BLaER1 (cell line): ENCODE data around the gene MAD1L1.
"Not testable (repeated sequence)": the region's sequence is repeated elsewhere in the genome, so short reads cannot be mapped to it uniquely, and the experiment has no call there.

Experiments
- H3K27ac ChIP-seq: shearing (Covaris generic); formaldehyde crosslinking; 2 replicates; pipeline ENCODE4 v1.8.1; 2022
- H3K27me3 ChIP-seq: shearing (Covaris generic); formaldehyde crosslinking; 2 replicates; pipeline ENCODE4 v1.8.1; 2022
- H3K36me3 ChIP-seq: shearing (Covaris generic); formaldehyde crosslinking; 2 replicates; pipeline ENCODE4 v1.8.1; 2022
- H3K4me1 ChIP-seq: shearing (Covaris generic); formaldehyde crosslinking; 2 replicates; pipeline ENCODE4 v1.8.1; 2022
- H3K4me2 ChIP-seq: shearing (Covaris generic); formaldehyde crosslinking; 2 replicates; pipeline ENCODE4 v1.8.1; 2022
- H3K4me3 ChIP-seq: shearing (Covaris generic); formaldehyde crosslinking; 2 replicates; pipeline ENCODE4 v1.8.1; 2022
- H3K9ac ChIP-seq: shearing (Covaris generic); formaldehyde crosslinking; 2 replicates; pipeline ENCODE4 v1.8.1; 2022
- H3K9me3 ChIP-seq: shearing (Covaris generic); formaldehyde crosslinking; 2 replicates; pipeline ENCODE4 v1.8.1; 2022
- H4K20me1 ChIP-seq: shearing (Covaris generic); formaldehyde crosslinking; 2 replicates; pipeline ENCODE4 v1.8.1; 2022
- Cebpa-rat ChIP-seq: shearing (Covaris generic); IDR thresholded peaks from 2 replicates; pipeline ENCODE4 v1.8.1; 2022

MAD1L1 gene

DNA sequence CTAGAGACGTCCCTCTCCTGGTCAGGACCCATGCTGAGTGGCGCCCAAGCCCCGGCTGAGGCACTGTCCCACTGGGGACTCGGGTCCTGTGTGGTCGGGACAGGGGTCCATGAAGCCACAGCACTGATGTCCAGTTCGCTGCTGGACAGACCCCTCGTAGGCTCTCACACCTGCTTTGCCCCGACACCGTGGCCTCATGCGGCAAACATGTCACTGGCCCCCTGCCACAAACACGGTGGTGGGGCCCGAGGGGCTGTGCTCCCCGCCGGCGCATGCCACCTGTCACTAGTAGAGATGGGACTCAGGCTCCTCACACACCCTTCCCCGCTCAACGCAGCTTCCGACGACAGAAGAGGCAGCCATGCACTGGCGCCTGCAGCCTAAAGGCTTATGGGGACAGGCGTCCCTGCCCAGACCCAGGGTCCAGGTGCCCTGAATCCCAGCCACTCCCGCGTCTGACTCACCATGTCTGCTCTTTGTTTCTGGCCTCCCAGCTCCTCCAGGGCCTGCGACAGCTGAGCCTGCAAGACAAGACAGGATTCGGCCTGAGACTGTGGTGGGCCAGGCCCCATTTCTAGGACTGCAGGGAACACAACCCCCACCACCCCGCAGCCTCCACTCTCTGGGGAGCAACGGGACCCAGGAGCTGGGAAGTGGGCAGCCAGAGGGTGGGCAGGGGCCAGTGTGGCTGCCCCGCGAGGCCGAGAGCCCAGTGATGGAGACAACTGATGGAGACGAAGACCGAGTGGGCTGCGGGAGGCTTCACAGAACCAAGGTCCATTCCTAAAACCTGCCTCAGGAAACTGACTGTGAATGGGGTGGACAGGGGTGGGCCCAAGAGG, 230.9 kb downstream of the MAD1L1 start:
- no peak overlapping the region; the same call in 1 of the 2 replicates for H3K4me3 ChIP-seq
- H3K36me3 ChIP-seq, result peaks cover 26% of the 10 kb centered on the region
- H3K9ac ChIP-seq, result peak overlapping the region; percentile 44; the same call in 1 of the 2 replicates
- H3K9me3 ChIP-seq, result no peaks in the 10 kb centered on the region
- no peak for TF ChIP-seq Cebpa-rat
- peaks cover 100% of the 10 kb centered on the region for H4K20me1 ChIP-seq
- H3K4me2 ChIP-seq, result peak overlapping the region; percentile 91
- peak overlapping the region; percentile 48 for H3K27ac ChIP-seq
- no peaks in the 10 kb centered on the region for H3K27me3 ChIP-seq
- peaks cover 100% of the 10 kb centered on the region for H3K4me1 ChIP-seq

DNA sequence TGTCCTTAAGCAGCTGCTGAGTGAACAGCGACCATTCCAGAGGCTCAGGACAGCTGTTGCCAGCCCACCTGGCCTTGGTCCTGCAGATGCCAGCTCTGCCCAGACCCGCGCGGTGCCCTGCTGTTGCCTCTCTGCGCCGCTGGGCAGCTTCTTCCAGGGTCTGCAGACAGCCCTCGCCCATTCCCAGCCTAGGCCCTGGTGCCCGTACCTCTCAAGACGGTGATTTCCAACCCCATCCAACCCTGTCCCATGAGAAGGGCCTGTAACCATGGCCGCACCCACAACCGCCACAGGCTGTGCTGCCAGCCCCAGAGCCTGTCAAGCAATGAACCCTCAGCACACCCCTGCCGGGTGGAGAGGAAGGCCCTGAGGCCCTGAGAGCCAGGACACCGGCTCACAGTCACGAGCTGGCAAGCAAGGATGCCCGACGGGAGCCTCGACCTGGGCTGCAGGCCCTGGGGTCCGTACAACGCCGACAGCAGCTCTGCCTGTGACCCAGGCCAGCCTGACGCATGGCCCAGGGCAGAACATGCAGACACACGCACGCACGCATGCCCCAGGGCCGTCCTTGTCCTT, 231.9 kb downstream of the MAD1L1 start:
- peaks cover 100% of the 10 kb centered on the region for H3K4me1 ChIP-seq

DNA sequence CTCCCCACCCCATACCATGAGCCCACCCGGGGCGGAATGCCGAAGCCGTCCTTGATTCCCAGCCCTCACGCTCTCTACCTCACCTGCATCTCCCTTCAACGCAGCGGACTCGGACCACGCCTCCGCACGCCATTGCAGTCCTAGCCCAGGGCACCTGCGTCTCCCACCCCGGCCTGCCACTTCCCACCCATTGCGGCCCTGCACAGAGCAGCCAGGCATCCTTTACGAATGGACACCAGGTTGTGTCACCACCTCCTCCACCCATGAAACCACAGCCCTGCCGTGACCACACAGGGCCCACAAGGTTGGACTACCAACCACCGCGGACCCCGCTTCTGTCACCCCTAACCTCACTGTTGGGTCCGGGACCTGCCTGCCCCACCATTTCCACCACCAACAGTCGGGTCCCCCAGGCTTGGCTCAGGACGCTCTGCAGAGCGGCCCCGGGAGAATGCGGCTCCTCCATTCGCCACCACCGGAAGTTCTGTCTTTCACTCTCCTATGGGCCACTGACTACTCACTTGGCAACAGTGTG, 232.5 kb downstream of the MAD1L1 start:
- Histone ChIP-seq H3K9me3 (no peaks in the 10 kb centered on the region), H4K20me1 (peaks cover 100% of the 10 kb centered on the region), H3K27me3 (no peaks in the 10 kb centered on the region), H3K4me1 (peaks cover 100% of the 10 kb centered on the region), H3K36me3 (peaks cover 33% of the 10 kb centered on the region), H3K4me3 (peak overlapping the region; percentile 16; the same call in 1 of the 2 replicates), H3K4me2 (peak overlapping the region; percentile 91), H3K27ac (peak overlapping the region; percentile 48), H3K9ac (no peak overlapping the region)
- TF ChIP-seq Cebpa-rat, result no peak

More for the DNA sequence above, 231.9 kb downstream of the MAD1L1 start:
- Histone ChIP-seq H3K36me3 (peaks cover 27% of the 10 kb centered on the region), H3K27ac (peak overlapping the region; percentile 48), H3K4me2 (peak overlapping the region; percentile 91), H3K9ac (peak overlapping the region; percentile 31; the same call in 1 of the 2 replicates), H3K27me3 (no peaks in the 10 kb centered on the region), H3K4me3 (peak overlapping the region; percentile 16), H4K20me1 (peaks cover 100% of the 10 kb centered on the region), H3K9me3 (no peaks in the 10 kb centered on the region)
- TF ChIP-seq Cebpa-rat, result no peak

DNA sequence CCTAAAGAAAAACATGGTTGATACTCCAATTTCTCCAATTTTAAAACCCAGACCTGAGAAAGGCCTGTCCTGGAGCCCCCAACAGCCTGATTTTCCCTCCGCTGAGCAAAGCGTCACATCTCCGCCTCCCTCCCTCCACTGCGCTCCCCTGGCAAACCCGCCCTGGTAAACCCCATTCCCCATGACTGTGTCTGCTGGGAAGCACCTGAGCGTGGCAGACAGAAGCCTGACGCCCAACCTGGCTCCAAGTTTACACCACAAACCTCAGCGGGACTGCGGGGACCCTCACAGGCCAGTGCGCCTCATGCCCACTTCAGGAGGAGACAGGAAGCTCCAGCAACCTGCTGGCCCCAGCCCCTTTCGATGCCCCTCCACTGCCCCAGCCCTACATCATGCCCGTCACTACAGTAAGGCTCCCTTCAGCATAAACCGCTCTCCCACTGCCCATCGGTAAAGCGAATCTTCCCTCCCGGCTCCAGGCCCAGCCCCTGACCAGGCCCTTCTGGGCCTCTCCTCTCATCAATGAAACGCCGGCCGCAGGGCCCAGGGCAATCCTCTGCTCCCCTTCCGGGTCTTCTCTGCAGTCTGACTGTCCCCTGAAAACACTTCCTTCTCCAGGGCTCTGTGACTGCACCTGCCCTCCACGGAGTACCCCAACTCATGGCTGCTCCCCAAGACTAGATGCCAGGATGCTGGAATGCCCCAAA, 233.3 kb downstream of the MAD1L1 start:
- Histone ChIP-seq H3K4me3 (peak overlapping the region; percentile 11; the same call in 1 of the 2 replicates), H3K4me2 (peak overlapping the region; percentile 91), H3K27me3 (no peaks in the 10 kb centered on the region), H3K27ac (0 out of 2 replicates have a peak overlapping the region, but pooled peaks have one; percentile 30), H3K36me3 (peaks cover 28% of the 10 kb centered on the region), H3K4me1 (peaks cover 100% of the 10 kb centered on the region), H3K9ac (0 out of 2 replicates have a peak overlapping the region, but pooled peaks have one; percentile 10), H4K20me1 (peaks cover 100% of the 10 kb centered on the region), H3K9me3 (no peaks in the 10 kb centered on the region)
- no peak for TF ChIP-seq Cebpa-rat

DNA sequence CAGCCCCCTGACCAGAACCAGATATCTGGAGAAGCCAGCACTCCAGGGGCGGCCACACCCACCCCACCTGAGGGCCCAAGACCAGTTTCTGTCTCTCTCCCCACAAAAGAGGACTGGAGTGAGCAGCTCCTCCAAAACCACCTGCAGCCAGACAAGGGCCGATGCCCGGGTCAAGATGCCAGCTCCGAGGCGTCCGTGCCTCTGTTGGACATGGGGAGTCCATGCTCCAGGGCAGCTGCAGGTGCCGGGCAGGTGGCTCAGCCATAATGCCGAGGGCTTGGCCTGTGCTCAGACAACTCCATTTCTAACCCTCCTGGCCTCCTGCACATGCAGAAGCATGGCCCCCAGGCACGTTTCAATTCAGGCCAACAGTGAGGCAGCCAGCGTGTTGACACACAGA, 234.6 kb downstream of the MAD1L1 start:
- peaks cover 100% of the 10 kb centered on the region for H3K4me1 ChIP-seq

DNA sequence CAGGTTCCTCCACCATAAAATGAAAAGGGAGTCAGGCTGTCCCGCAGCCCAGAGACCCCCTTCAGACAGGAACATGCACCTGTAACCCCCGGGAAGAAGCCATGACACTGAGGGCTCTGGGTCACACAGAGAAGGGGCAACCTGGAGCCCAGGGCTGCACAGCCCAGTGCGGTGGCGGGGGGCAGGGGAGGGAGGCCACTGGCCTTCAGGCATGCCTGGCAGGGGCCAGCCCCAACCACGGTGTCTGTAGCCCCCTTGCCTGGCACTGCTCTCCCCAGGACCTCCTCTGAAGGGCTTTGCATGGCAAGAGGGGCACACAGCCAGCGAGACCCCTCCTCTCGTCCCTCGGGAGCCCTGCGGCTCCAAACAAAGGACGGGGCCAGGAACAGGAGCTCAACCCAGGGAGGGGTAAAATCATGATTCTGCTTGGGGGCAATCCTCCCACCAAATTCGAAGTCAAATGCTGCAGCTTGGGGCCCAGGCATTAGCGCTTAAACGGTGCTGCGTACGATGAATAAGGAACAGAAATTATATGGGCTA, 235.1 kb downstream of the MAD1L1 start:
- H3K27me3 ChIP-seq, result no peaks in the 10 kb centered on the region
- no peaks in the 10 kb centered on the region for H3K9me3 ChIP-seq
- H3K27ac ChIP-seq, result no peak overlapping the region
- TF ChIP-seq Cebpa-rat, result no peak
- H3K36me3 ChIP-seq, result peaks cover 19% of the 10 kb centered on the region
- no peak overlapping the region for H3K9ac ChIP-seq
- H3K4me2 ChIP-seq, result peak overlapping the region; percentile 91
- H4K20me1 ChIP-seq, result peaks cover 100% of the 10 kb centered on the region
- peaks cover 100% of the 10 kb centered on the region for H3K4me1 ChIP-seq
- no peak overlapping the region for H3K4me3 ChIP-seq

More for the DNA sequence above, 234.6 kb downstream of the MAD1L1 start:
- TF ChIP-seq Cebpa-rat, result no peak
- Histone ChIP-seq H3K9me3 (no peaks in the 10 kb centered on the region), H3K27ac (no peak overlapping the region), H3K4me3 (no peak overlapping the region), H3K27me3 (no peaks in the 10 kb centered on the region), H3K9ac (no peak overlapping the region), H3K36me3 (peaks cover 19% of the 10 kb centered on the region), H4K20me1 (peaks cover 100% of the 10 kb centered on the region), H3K4me2 (peak overlapping the region; percentile 91)

DNA sequence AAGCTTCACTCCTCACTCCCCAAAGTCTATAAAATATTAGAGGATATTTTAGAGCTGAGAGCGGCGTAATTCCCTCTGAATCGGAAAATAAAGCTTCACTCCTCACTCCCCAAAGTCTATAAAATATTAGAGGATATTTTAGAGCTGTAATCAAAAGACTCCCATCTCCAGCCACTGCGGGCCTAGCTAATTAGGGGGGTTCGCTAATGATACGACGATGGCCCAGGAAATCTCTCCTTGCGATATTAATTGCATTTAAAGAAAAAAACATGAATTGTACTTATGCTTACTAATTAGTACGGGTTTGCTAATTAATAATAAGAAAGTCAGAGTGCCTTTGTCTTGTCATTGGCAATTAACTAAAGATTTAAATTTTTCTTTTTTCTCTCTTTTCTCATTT, 235.9 kb downstream of the MAD1L1 start:
- Histone ChIP-seq H4K20me1 (peaks cover 99% of the 10 kb centered on the region), H3K4me1 (peaks cover 99% of the 10 kb centered on the region), H3K27ac (no peak overlapping the region), H3K4me2 (peak overlapping the region; percentile 91), H3K27me3 (no peaks in the 10 kb centered on the region), H3K36me3 (peaks cover 14% of the 10 kb centered on the region), H3K4me3 (no peak overlapping the region), H3K9me3 (no peaks in the 10 kb centered on the region), H3K9ac (no peak overlapping the region)
- no peak for TF ChIP-seq Cebpa-rat

DNA sequence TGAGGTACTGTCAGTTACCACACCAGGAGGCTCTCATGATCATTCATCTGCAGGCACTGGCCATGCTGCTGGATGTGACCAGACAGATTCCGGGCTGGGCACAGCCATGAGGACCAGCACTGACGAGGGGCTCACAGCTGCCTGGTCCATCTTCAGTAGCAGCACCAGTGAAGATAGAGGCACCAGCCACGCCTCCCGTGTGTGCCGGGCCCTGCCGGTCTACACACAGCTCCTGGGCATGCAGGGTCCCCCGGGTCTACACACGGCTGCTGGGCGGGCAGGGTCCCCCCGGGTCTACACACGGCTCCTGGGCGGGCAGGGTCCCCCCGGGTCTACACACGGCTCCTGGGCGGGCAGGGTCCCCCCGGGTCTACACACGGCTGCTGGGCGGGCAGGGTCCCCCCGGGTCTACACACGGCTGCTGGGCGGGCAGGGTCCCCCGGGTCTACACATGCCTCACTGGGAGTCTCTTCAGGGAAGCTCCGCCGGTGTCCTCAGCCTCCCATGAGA, 236.8 kb downstream of the MAD1L1 start:
- not testable (repeated sequence) for H3K9me3 ChIP-seq, H3K4me3 ChIP-seq, H3K36me3 ChIP-seq, H3K27ac ChIP-seq, H3K27me3 ChIP-seq, H3K9ac ChIP-seq
- Histone ChIP-seq H4K20me1 (peaks cover 91% of the 10 kb centered on the region), H3K4me2 (peak overlapping the region; percentile 91), H3K4me1 (peaks cover 90% of the 10 kb centered on the region)

DNA sequence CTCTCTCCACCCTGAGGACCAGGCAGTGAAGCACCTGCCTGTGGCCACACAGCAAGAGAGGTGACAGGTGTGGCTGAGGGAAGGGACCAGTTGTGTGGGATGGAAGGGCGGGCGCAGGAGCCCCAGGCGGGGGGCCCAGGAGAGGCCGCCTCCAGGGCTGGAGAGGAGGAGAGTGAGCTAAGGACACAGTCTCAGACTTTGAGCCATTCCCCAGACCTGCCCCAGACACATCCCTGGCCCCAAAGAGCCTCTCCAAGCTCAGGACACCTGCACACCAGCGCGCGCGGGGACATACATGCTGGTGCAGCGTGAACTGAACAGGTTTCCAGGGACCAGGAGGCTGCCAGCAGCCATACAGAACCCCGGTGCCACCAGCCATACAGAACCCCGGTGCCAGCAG, 237.3 kb downstream of the MAD1L1 start:
- H3K9me3 ChIP-seq, result no peaks in the 10 kb centered on the region
- H3K4me3 ChIP-seq, result no peak overlapping the region
- no peaks in the 10 kb centered on the region for H3K27me3 ChIP-seq
- no peak overlapping the region for H3K27ac ChIP-seq
- peaks cover 87% of the 10 kb centered on the region for H3K4me1 ChIP-seq
- H4K20me1 ChIP-seq, result peaks cover 88% of the 10 kb centered on the region
- no peak overlapping the region for H3K9ac ChIP-seq
- no peak for TF ChIP-seq Cebpa-rat
- H3K4me2 ChIP-seq, result peak overlapping the region; percentile 91
- H3K36me3 ChIP-seq, result peaks cover 8% of the 10 kb centered on the region
